Pancreas (tissue), 10 donors: ENCODE measurements around the gene FBXO31. TPM values are rescaled to one million over a fixed set of nuclear protein-coding genes. Genes with fewer than 3 reads are reported as not detected.

ENCODE experiments used
- ATAC-seq, 4 donors: fragments of 200-7000 bp; cut with Tn5 transposase; one replicate each; pipeline versions ENCODE4 v1.8.0 to v1.9.1; 2020; ENCODE audit warnings: mild to moderate bottlenecking in 4 of 4, moderate library complexity in 4 of 4
- DNase-seq, 6 donors: peaks; one replicate each; pipeline ENCODE4 v3.0.0-alpha.2; 2020
- FAIRE-seq: peaks from 2 replicates; lab custom pipeline; 2012; peaks lifted over from hg19 to GRCh38; lab: Jason Lieb, UNC
- H3K27ac ChIP-seq, 4 donors: fragments of 200-600 bp; sonication (generic); 1 replicate in 3 of 4; 2 replicates in 1 of 4; pipeline versions ENCODE4 v1.5.0 to v1.8.0; 2020
- H3K27me3 ChIP-seq, 4 donors: fragments of 200-600 bp; one replicate each; pipeline ENCODE4 v1.8.0; 2021
- H3K36me3 ChIP-seq, 3 donors: fragments of 200-600 bp; sonication (generic) in 1 of 3; one replicate each; pipeline versions ENCODE4 v1.5.0 to v1.8.0; 2020 to 2021
- H3K4me1 ChIP-seq, 3 donors: fragments of 200-600 bp; one replicate each; pipeline ENCODE4 v1.8.0; 2021
- H3K4me3 ChIP-seq, 4 donors: fragments of 200-600 bp; sonication (generic) in 2 of 4; one replicate each; pipeline versions ENCODE4 v1.5.0 to v1.8.0; 2020 to 2021
- H3K9me3 ChIP-seq, 4 donors: fragments of 200-600 bp; one replicate each; pipeline ENCODE4 v1.8.0; 2021
- WGBS, 2 donors: extraction: QIAGEN DNeasy Blood & Tissue Kit; methylation state at CpG; one replicate each; pipeline ENCODE4 v1.1.7; 2013; 5-methylcytosine and 5-hydroxymethylcytosine counted together
- intact Hi-C, 3 donors: fragments of 100-400 bp; cut with DNase I; formaldehyde crosslinking; loops; one replicate each; pipeline versions ENCODE4 v1.11.1 to v1.14.2; 2022
- polyA plus RNA-seq, 2 donors: library from polyadenylated mRNA; stranded (reverse); fragments of 200-250 nt; gene quantifications; one replicate each; pipeline ENCODE4 v1.2.3, GENCODE V29; 2013
- total RNA-seq, 6 donors: library from RNA; stranded (reverse); fragmentation: NEBNext Ultra II Directional in 4 of 6; extraction: Animal tissue kit (Norgen Biotek cat#: 25700) in 4 of 6; gene quantifications; one replicate each; pipeline versions ENCODE4 v1.2.1 to v1.2.4, GENCODE V29; 2021 to 2023
- TF ChIP-seq, protein P1 (sequence below), 4 donors: fragments of 200-600 bp; sonication (generic) in 3 of 4; IDR thresholded peaks; one replicate each; pipeline versions ENCODE4 v1.5.0 to v1.8.0; 2021; ENCODE audit warnings: antibody characterized with exemption in 4 of 4
- donor health status: healthy with polysubstance abuse.
- donor health status: DM: no; HTN: no; CAD: no; lungs with moderate emphysema.
- donor health status: DM: no; HTN: no; CAD: no.
- donor health status: control.
- donor health status: control.
- donor health status: Bipolar disorder and iron deficiency.
- donor health status: DM: yes; HTN: yes; CAD: no.
- donor health status: DM: no; HTN: no; CAD: no.
- donor health status: DM: no; HTN: no; CAD: no.
- donor health status: DM: yes; HTN: yes; CAD: no.

FBXO31 gene
- total and polyA plus RNA-seq, 8 donors: 18.8 to 37.3 (median 24.9) TPM

DNA sequence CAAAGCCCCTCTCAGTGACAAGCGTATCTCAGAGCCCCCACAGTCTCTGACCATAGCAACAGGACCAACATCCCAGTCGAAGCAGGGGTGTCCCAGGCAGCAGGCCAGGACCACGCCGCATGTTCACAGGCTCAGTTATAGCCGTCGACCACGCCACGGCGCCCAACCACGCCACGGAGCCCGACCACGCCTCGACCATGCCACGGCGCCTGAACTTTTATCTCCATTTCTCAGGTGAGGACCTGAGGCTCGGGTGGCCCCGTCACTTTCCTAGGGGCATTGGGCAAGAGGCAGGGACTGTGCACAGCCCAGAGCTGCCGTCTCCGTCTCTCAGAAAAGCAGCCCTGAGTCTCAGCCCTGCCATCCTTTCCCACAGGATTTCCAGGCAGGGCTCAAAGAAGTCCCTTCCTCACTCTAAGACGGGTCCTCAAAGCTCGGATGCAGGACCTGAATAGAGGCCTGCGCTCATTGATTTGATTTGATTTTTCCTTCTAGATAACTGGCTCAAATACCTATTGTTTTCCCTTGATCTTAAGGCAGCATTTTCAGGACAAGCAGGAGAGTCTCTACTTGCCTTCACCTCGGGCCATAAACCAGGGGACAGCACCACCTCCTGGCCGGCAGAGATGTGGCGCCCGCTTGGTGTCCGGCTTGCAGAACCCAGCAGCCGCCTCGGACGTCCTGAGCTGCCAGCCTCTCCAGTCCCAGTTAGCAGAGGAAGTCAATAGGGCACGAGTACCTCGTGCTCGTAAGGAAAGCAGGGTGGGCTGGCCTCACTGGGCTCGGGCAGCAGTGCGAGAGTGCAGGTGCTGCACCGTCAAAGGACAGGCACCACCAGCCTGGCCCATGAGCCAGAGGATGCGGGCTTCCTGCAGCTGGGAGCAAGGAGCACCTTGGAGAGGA lies 105.1 kb downstream of the FBXO31 start:
- ATAC-seq (peak; percentile 98 to 100 (median 99)), FAIRE-seq (no peak), DNase-seq (peak; percentile 59 to 93 (median 82))
- H3K27me3 ChIP-seq: no peaks in the 10 kb centered on the region
- TF ChIP-seq, protein P1, sequence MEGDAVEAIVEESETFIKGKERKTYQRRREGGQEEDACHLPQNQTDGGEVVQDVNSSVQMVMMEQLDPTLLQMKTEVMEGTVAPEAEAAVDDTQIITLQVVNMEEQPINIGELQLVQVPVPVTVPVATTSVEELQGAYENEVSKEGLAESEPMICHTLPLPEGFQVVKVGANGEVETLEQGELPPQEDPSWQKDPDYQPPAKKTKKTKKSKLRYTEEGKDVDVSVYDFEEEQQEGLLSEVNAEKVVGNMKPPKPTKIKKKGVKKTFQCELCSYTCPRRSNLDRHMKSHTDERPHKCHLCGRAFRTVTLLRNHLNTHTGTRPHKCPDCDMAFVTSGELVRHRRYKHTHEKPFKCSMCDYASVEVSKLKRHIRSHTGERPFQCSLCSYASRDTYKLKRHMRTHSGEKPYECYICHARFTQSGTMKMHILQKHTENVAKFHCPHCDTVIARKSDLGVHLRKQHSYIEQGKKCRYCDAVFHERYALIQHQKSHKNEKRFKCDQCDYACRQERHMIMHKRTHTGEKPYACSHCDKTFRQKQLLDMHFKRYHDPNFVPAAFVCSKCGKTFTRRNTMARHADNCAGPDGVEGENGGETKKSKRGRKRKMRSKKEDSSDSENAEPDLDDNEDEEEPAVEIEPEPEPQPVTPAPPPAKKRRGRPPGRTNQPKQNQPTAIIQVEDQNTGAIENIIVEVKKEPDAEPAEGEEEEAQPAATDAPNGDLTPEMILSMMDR (IDR thresholded peaks at IDR 0.05): peak; percentile 74 to 85 (median 79)
- WGBS, 2 donors: 45 to 51% methylated on average over 38 of the region's 38 CpGs
- no peaks in the 10 kb centered on the region for H3K4me1 ChIP-seq
- no peak overlapping the region for H3K27ac ChIP-seq
- H3K36me3 ChIP-seq: no peaks in the 10 kb centered on the region
- intact Hi-C loops: loop anchor here in 1 of 3 donors (5.0 kb wide), 1 partner anchor 711 kb away; the partner anchor contains the start of gene FOXC2
- H3K9me3 ChIP-seq: no peaks in the 10 kb centered on the region
- no peak overlapping the region for H3K4me3 ChIP-seq

Other genes starting within 250 kb of the FBXO31 start
- gene C16orf95, start 66.4 kb downstream of the FBXO31 start, total RNA-seq: 1 to 10 TPM; 1.1 to 3.2 (median 2.4) TPM
- 1 to 10 TPM; 3.1 to 4.7 TPM for gene C16orf95, start 66.4 kb downstream of the FBXO31 start, polyA plus RNA-seq
- gene MAP1LC3B, start 8.6 kb upstream of the FBXO31 start, total RNA-seq: 10 to 100 TPM; 13.9 to 29.4 (median 19.6) TPM
- gene MAP1LC3B, start 8.6 kb upstream of the FBXO31 start, polyA plus RNA-seq: 10 to 100 TPM; 20.9 to 35.1 TPM
- 10 to 100 TPM; 12.1 to 20.0 (median 13.1) TPM for gene ZCCHC14, start 109.2 kb upstream of the FBXO31 start, total RNA-seq
- gene ZCCHC14, start 109.2 kb upstream of the FBXO31 start, polyA plus RNA-seq: 10 to 100 TPM; 10.7 to 11.2 TPM
- under 1 TPM; 0.09 to 0.79 (median 0.21) TPM for gene JPH3, start 218.7 kb upstream of the FBXO31 start, total RNA-seq
- 1 to 10 TPM in 1 of 2 donors, under 1 TPM in 1; 0.53 to 1.9 TPM for gene JPH3, start 218.7 kb upstream of the FBXO31 start, polyA plus RNA-seq